ENCODE measurements around the gene CLIP3. TPM values are rescaled to one million over a fixed set of nuclear protein-coding genes. Genes with fewer than 3 reads are reported as not detected.

Gene CLIP3
- total RNA-seq, 2 donors from 2014 or later, result 3.3 to 4.9 TPM

DNA sequence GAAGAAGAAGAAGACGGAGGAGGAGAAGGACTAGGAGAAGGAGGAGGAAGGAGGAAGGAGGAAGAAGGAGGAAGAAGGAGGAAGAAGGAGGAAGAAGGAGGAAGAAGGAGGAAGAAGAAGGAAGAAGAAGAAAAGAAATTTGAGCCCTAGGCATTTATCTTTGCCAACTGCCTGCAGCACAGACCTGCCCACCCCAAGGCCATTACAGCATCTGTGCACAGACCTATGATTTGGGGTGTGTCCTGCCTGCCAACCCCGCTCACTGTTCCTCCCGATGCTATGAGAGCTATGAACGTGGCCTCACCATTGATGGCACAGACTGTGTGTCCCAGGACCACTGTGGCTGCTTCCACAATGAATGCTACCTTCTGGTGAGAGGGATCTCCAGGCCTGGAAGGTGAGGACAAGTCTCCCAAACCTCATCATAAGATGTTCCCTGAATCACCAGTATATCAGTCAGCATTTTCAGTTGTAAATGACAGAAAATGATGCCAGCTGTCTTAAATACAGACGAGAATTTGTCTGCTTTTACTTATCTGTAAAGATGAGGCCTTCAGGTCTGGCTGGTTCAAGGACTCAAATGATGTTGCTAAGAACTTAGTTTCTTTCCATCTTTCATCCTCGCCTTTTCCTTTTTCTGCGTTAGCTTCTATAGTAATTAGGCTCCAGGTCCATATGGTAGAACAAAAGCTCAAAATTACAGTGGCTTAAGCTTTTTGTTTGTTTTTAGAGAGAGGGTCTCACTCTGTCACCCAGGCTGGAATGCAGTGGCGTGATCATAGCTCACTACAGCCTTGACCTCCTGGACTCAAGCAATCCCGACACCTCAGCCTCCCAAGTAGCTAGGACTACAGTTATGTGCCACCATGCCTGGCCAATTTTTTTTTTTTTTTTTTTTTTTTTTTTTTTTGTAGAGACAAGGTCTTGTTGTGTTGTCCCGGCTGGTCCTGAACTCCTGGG, 41.6 kb downstream of the CLIP3 start:
- Histone ChIP-seq H3K36me3 (replicated peaks in 1 of 2; ENCODE audit: insufficient read depth in 1 of 2, low read depth in 2 of 2) (no peaks in the 10 kb centered on the region), H3K27me3 (peaks cover 0 to 12% of the 10 kb centered on the region in 2 donors), H3K9me3 (no peaks in the 10 kb centered on the region), H3K4me1 (peaks cover 20% of the 10 kb centered on the region), H3K27ac (no peak overlapping the region), H3K4me3 (no peak overlapping the region)
- intact Hi-C loops (cut with DNase I), result no loop called here
- no peak for DNase-seq
- WGBS, 2 donors, result 77 to 79% methylated on average over 9 of the region's 10 CpGs
- TF ChIP-seq, protein P1, sequence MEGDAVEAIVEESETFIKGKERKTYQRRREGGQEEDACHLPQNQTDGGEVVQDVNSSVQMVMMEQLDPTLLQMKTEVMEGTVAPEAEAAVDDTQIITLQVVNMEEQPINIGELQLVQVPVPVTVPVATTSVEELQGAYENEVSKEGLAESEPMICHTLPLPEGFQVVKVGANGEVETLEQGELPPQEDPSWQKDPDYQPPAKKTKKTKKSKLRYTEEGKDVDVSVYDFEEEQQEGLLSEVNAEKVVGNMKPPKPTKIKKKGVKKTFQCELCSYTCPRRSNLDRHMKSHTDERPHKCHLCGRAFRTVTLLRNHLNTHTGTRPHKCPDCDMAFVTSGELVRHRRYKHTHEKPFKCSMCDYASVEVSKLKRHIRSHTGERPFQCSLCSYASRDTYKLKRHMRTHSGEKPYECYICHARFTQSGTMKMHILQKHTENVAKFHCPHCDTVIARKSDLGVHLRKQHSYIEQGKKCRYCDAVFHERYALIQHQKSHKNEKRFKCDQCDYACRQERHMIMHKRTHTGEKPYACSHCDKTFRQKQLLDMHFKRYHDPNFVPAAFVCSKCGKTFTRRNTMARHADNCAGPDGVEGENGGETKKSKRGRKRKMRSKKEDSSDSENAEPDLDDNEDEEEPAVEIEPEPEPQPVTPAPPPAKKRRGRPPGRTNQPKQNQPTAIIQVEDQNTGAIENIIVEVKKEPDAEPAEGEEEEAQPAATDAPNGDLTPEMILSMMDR (IDR thresholded peaks at IDR 0.05), result no peak
- no peak for TF ChIP-seq POLR2A (IDR thresholded peaks at IDR 0.05)
- no peak for ATAC-seq

DNA sequence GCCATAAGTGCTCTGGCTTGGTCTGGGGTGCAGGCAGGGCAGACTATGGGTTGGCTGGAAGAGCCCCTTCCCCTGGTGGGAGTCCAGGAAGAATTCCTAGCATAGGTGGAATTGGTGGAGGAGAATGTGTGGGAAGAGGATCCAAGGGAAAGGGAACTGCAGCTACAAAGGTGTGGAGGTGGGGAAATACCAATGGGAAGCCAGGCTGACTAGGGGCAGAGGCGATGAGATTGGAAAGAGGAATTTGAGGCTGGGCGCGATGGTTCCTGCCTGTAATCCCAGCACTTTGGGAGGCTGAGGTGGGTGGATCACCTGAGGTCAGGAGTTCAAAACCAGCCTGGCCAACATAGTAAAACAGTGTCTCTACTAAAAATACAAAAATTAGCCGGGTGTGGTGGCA, 42.5 kb downstream of the CLIP3 start:
- intact Hi-C loops (cut with DNase I), result no loop called here
- WGBS, 2 donors, result 86 to 89% methylated on average over 4 of the region's 4 CpGs
- H3K4me3 ChIP-seq, result no peak overlapping the region
- ATAC-seq (no peak), DNase-seq (no peak)
- TF ChIP-seq, protein P1 (IDR thresholded peaks at IDR 0.05), result no peak
- TF ChIP-seq POLR2A (IDR thresholded peaks at IDR 0.05), result no peak
- H3K27ac ChIP-seq, result no peak overlapping the region
- peaks cover 0 to 16% of the 10 kb centered on the region in 2 donors for H3K27me3 ChIP-seq
- H3K36me3 ChIP-seq (replicated peaks in 1 of 2; ENCODE audit: insufficient read depth in 1 of 2, low read depth in 2 of 2), result no peaks in the 10 kb centered on the region
- H3K9me3 ChIP-seq, result no peaks in the 10 kb centered on the region
- H3K4me1 ChIP-seq, result peaks cover 16% of the 10 kb centered on the region

DNA sequence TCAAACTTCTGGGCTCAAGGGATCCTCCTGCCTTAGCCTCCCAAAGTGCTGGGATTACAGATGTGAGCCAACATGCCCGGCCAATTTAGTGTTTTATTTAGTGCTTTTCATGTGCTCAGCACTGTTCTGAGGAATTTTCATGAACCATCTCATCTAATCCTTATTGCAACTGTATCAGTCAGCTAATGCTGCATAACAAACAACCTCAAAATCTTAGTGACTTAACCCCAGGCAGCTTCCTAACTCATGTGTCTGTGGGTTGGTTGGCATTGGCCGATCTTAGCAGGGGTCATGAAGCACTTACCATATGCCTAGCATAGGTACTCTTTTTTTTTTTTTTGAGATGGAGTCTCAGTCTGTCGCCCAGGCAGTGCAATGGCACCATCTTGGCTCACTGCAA, 43.8 kb downstream of the CLIP3 start:
- no peak overlapping the region for H3K4me3 ChIP-seq
- ATAC-seq (no peak), DNase-seq (no peak)
- H3K4me1 ChIP-seq, result peaks cover 10% of the 10 kb centered on the region
- whole genome bisulfite sequencing, 2 donors, result 82 to 91% methylated on average over 3 of the region's 3 CpGs
- no peak overlapping the region for H3K27ac ChIP-seq
- no peaks in the 10 kb centered on the region for H3K36me3 ChIP-seq (replicated peaks in 1 of 2; ENCODE audit: insufficient read depth in 1 of 2, low read depth in 2 of 2)
- intact Hi-C loops (cut with DNase I), result no loop called here
- peaks cover 0 to 16% of the 10 kb centered on the region in 2 donors for H3K27me3 ChIP-seq
- TF ChIP-seq, protein P1 (IDR thresholded peaks at IDR 0.05), result no peak
- no peak for TF ChIP-seq POLR2A (IDR thresholded peaks at IDR 0.05)
- H3K9me3 ChIP-seq, result no peaks in the 10 kb centered on the region

DNA sequence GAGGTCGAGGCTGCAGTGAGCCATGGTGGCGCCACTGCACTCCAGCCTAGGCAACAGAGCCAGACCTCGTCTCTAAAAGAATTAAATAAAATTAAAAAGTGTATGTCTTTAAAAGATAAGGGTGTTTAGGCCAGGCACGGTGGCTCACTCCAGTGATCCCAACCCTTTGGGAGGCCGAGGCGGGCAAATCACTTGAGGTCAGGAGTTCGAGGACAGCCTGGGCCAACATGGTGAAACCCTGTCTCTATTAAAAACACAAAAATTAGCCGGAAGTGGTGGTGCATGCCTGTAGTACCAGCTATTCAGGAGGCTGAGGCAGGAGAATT, 45.1 kb downstream of the CLIP3 start:
- no peak for DNase-seq
- H3K27ac ChIP-seq, result no peak overlapping the region
- peak overlapping the region in 1 of 2 donors; percentile 17 for H3K4me3 ChIP-seq

More for the DNA sequence above, 45.1 kb downstream of the CLIP3 start:
- no peaks in the 10 kb centered on the region for H3K9me3 ChIP-seq
- TF ChIP-seq, protein P1 (IDR thresholded peaks at IDR 0.05), result no peak
- no peak for TF ChIP-seq POLR2A (IDR thresholded peaks at IDR 0.05)
- peaks cover 0 to 16% of the 10 kb centered on the region in 2 donors for H3K27me3 ChIP-seq
- no peaks in the 10 kb centered on the region for H3K36me3 ChIP-seq (replicated peaks in 1 of 2; ENCODE audit: insufficient read depth in 1 of 2, low read depth in 2 of 2)
- ATAC-seq, result no peak
- H3K4me1 ChIP-seq, result peaks cover 9% of the 10 kb centered on the region
- intact Hi-C loops (cut with DNase I), result no loop called here
- WGBS, 2 donors, result 27 to 30% methylated on average over 8 of the region's 8 CpGs
